Thymus (tissue), 11 donors: ENCODE results near the gene TNPO1. TPM values are rescaled to one million over a fixed set of nuclear protein-coding genes. Genes with fewer than 3 reads are reported as not detected.

Experiments
- DNase-seq, 9 donors: peaks; one replicate each; pipeline ENCODE4 v3.0.0-alpha.2; 2013; ENCODE audit warnings: low spot score in 9 of 9, low read depth in 6 of 9, missing footprints in 1 of 9
- H3K27ac ChIP-seq, 2 donors: one replicate each; pipeline ENCODE4 v1.5.1; 2013; ENCODE audit warnings: control low read depth in 1 of 2, low read depth in 1 of 2, low read length in 1 of 2, mild to moderate bottlenecking in 1 of 2, moderate library complexity in 1 of 2
- H3K27me3 ChIP-seq, 2 donors: one replicate each; pipeline ENCODE4 v1.5.1; 2013; ENCODE audit warnings: low read length in 1 of 2; ENCODE audit not compliant: control insufficient read depth in 2 of 2, insufficient read depth in 1 of 2
- H3K36me3 ChIP-seq, 2 donors: one replicate each; pipeline ENCODE4 v1.5.1; 2013; ENCODE audit warnings: low read length in 1 of 2, mild to moderate bottlenecking in 1 of 2, moderate library complexity in 1 of 2; ENCODE audit not compliant: control insufficient read depth in 2 of 2, insufficient read depth in 2 of 2
- H3K4me1 ChIP-seq, 2 donors: one replicate each; pipeline ENCODE4 v1.5.1; 2013; ENCODE audit warnings: low read length in 2 of 2; ENCODE audit not compliant: control insufficient read depth in 2 of 2, insufficient read depth in 2 of 2
- H3K4me3 ChIP-seq, 2 donors: one replicate each; pipeline ENCODE4 v1.5.1; 2013; ENCODE audit warnings: low read length in 2 of 2, control low read depth in 1 of 2, mild to moderate bottlenecking in 1 of 2
- H3K9me3 ChIP-seq, 2 donors: one replicate each; pipeline ENCODE4 v1.5.1; 2013; ENCODE audit warnings: low read length in 1 of 2, mild to moderate bottlenecking in 1 of 2; ENCODE audit not compliant: control insufficient read depth in 2 of 2, insufficient read depth in 1 of 2
- WGBS: extraction: QIAGEN DNeasy Blood & Tissue Kit; methylation state at CpG from one replicate; pipeline ENCODE4 v1.1.7; 2013; 5-methylcytosine and 5-hydroxymethylcytosine counted together
- polyA plus RNA-seq: library from polyadenylated mRNA; stranded (reverse); fragments of 200-250 nt; gene quantifications from one replicate; pipeline ENCODE4 v1.2.3, GENCODE V29; 2013
- total RNA-seq: library from RNA; stranded (reverse); fragments of 120-200 nt; gene quantifications from one replicate; pipeline ENCODE4 v1.2.4, GENCODE V29; 2013
- donor health status: healthy.

The TNPO1 gene
- total and polyA plus RNA-seq, 2 donors, result 14.6 to 78.5 TPM

DNA sequence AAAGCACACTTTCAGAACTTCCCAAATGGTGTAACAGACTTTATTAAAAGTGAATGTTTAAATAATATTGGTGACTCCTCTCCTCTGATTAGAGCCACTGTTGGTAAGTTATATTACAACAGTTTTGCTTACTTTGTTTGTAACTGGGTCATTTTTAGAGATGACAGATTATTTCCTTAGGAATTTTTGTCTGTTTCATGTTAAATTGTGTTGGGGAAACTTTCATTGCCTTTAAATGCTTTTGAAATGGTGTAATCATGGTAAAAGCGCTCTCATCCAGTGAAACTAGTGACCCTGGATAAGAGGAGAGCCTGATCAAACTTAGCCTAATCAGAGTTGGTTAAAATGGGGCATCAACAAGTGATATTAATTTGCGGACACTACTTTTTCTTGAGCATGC is 39.4 kb downstream of the TNPO1 start:
- Histone ChIP-seq H3K27me3 (no peaks in the 10 kb centered on the region), H3K36me3 (peaks cover 22 to 60% of the 10 kb centered on the region in 2 donors), H3K27ac (no peak overlapping the region), H3K4me3 (no peak overlapping the region), H3K4me1 (peaks cover 2 to 4% of the 10 kb centered on the region in 2 donors), H3K9me3 (no peaks in the 10 kb centered on the region)
- DNase-seq, result no peak
- 99% methylated on average over 2 of the region's 2 CpGs for WGBS

DNA sequence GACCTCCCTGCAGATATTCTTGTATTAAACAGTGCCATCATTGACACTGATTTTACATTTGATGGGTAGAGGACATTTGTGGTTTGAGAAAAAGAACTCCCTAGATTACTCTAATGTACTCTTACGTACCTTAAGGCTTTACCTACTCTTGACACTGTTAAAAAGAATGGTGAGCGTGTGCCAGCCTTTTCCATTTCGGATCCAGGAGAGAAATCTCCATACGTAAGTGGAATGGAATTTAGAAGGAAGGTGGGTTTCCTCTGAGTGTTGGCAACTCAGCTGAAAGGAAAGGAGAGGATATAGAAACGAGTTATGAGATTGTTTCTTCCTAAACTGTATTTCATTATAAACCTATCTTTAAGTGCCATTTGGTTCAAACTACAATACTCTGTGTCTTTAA is 40.9 kb downstream of the TNPO1 start:
- peaks cover 29 to 64% of the 10 kb centered on the region in 2 donors for H3K36me3 ChIP-seq
- no peaks in the 10 kb centered on the region for H3K27me3 ChIP-seq
- H3K9me3 ChIP-seq, result no peaks in the 10 kb centered on the region
- WGBS, result 97% methylated on average over 5 of the region's 5 CpGs
- no peak overlapping the region for H3K4me3 ChIP-seq
- H3K27ac ChIP-seq, result no peak overlapping the region
- DNase-seq, result no peak
- peaks cover 0 to 2% of the 10 kb centered on the region in 2 donors for H3K4me1 ChIP-seq

DNA sequence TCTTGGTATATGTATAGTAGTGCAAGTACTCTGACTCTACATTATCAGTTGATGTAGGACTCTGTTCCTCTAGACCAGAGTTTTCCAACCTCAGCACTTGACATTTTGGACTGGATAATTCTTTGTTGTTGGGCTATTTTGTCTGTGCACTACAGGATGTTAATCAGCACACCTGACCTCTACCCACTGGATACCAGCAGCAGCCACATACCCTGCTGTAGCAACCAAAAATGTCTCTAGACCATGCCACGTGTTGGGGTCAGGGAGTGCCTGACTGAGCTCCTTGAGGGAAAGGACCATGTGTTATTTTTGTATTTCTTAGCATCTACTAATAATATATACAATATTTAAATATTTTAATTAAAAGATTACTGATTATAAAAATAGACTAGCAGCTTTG is 42.7 kb downstream of the TNPO1 start:
- WGBS, result 92% methylated on average over 1 of the region's 1 CpG
- peaks cover 30 to 68% of the 10 kb centered on the region in 2 donors for H3K36me3 ChIP-seq
- no peaks in the 10 kb centered on the region for H3K27me3 ChIP-seq
- no peaks in the 10 kb centered on the region for H3K9me3 ChIP-seq
- no peak overlapping the region for H3K4me3 ChIP-seq
- no peak for DNase-seq
- no peak overlapping the region for H3K27ac ChIP-seq
- peaks cover 0 to 2% of the 10 kb centered on the region in 2 donors for H3K4me1 ChIP-seq

DNA sequence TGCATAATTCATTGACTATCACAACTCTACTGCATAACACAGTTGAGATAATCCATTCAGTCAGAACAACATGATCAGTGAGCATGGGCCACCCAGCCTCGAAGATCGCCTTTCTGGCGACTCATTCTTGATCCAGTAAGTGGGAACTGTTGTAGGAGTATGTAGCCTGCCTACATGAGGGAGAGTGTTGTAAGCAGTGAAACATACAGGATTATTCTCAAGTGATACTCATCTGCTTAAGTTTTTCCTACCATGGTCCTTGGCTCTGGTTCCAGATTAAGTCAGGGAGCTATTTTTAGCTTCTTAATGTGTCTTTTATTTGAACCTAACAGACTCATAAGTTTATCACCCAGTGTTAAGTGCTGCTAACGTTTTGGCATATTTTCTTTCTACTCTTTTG is 44.0 kb downstream of the TNPO1 start:
- H3K4me3 ChIP-seq, result no peak overlapping the region
- H3K27me3 ChIP-seq, result no peaks in the 10 kb centered on the region
- DNase-seq, result no peak
- H3K36me3 ChIP-seq, result peaks cover 31 to 68% of the 10 kb centered on the region in 2 donors
- H3K27ac ChIP-seq, result no peak overlapping the region
- no peaks in the 10 kb centered on the region for H3K9me3 ChIP-seq
- peaks cover 0 to 2% of the 10 kb centered on the region in 2 donors for H3K4me1 ChIP-seq
- 97% methylated on average over 4 of the region's 4 CpGs for WGBS

DNA sequence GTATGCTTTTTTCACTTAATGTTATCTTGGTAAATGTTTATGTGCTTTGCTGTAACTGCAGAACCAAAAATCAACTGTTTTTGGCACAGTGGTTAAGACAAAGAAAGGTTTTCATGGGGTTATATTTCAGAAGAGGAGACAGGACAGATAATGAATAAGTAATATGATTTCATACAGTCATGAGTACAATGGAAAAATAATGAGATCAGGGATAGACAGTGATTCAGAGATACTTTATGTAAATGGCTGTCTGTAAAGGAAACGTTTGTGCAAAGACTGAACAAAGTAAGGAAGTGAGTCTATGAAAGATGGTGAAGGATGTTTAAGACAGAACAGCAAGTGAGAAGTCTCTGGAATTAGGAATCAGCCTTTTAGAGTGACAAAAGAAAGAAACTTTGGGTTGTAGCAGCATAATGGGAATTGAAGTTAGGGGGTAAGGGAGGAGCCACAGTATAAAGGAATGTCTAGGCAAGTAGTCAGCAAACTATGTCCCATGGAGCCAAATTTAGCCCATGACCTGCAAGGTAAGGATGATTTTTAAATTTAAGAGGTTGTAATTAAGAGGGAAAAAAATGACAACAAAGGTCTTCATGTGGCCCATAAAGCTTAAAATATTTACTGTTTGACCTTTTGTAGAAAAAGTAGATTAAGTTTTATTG is 55.0 kb downstream of the TNPO1 start:
- Histone ChIP-seq H3K4me3 (no peak overlapping the region), H3K4me1 (no peaks in the 10 kb centered on the region), H3K27me3 (no peaks in the 10 kb centered on the region), H3K36me3 (peaks cover 15 to 73% of the 10 kb centered on the region in 2 donors), H3K9me3 (no peaks in the 10 kb centered on the region), H3K27ac (no peak overlapping the region)
- WGBS, result 79% methylated on average over 1 of the region's 1 CpG
- DNase-seq, result no peak

DNA sequence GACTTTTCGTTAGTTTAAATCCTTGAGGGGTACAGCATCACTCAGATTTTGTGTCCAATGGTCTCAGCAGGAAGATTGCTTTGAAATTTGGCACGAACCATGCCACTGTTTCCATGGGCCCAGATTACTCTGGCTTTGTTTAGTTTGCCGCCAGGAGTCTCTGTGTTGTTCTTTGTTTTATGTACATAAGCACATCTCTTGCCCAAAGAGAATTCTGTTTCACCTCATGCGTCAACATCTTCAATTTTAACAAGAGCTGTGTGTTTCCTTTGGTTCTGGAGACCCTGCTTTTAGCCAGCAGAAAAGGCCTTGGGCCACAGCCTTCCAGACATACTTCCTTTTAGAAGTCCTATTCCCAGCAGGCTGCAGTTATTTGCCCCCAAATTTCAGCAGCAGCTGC is 62.4 kb downstream of the TNPO1 start:
- Histone ChIP-seq H3K36me3 (peaks cover 32 to 77% of the 10 kb centered on the region in 2 donors), H3K27ac (no peak overlapping the region), H3K4me1 (no peaks in the 10 kb centered on the region), H3K4me3 (no peak overlapping the region), H3K27me3 (no peaks in the 10 kb centered on the region), H3K9me3 (no peaks in the 10 kb centered on the region)
- WGBS, result 99% methylated on average over 4 of the region's 4 CpGs
- DNase-seq, result no peak

DNA sequence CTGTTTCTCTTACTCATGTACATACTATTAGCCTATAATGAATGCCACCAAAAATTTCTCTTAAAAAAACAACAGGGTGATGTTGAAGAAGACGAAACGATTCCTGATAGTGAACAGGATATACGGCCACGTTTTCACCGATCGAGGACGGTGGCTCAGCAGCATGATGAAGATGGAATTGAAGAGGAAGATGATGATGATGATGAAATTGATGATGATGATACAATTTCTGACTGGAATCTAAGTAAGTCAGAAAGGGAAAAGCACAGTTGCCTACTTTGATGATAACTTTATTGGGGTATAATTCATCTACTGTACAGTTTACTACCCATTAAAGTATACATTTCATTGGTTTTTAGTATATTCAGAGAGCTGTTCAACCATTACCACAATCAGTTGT is 66.5 kb downstream of the TNPO1 start:
- Histone ChIP-seq H3K27ac (no peak overlapping the region), H3K4me3 (no peak overlapping the region), H3K27me3 (no peaks in the 10 kb centered on the region), H3K9me3 (no peaks in the 10 kb centered on the region), H3K36me3 (peaks cover 39 to 88% of the 10 kb centered on the region in 2 donors), H3K4me1 (no peaks in the 10 kb centered on the region)
- no peak for DNase-seq
- 98% methylated on average over 7 of the region's 7 CpGs for WGBS

DNA sequence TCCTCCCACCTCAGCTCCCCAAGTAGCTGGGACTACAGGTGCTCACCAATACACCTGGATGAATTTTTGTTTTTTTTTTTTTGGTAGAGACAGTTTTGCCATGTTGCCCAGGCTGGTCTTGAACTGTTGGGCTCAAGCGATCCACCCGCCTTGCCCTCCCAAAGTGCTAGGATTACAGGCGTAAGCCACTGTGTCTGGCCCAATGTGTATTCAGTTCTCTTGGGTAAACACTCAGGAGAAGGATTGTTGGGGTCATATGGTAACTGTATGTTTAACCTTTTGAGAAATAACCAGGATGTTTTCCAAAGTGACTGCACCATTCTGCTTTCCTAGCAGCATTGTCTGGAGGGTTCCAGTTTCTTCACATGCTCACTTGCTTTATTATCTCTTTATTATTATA is 67.4 kb downstream of the TNPO1 start:
- Histone ChIP-seq H3K27ac (no peak overlapping the region), H3K4me1 (no peaks in the 10 kb centered on the region), H3K36me3 (peaks cover 41 to 91% of the 10 kb centered on the region in 2 donors), H3K27me3 (no peaks in the 10 kb centered on the region), H3K4me3 (no peak overlapping the region), H3K9me3 (no peaks in the 10 kb centered on the region)
- WGBS, result over 99% methylated on average over 3 of the region's 3 CpGs
- DNase-seq, result no peak

DNA sequence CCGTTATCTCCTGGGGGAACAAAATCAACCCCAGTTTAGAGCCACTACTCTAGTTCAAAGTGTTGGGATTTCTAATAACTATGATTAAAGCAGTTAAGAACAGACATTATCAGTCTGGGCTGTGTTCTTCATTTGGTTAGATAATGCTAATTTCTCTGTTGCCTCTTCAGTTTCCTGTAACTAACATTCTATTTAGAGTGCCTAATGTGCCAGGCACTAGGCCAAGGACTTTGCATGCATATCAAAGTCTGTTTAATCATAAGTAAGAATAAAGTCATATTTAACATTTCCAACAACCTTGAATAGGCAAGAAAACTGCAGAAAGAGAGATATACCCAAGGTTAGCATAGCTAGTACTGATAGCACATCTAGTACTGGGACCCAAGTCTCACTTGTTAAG is 68.4 kb downstream of the TNPO1 start:
- Histone ChIP-seq H3K9me3 (no peaks in the 10 kb centered on the region), H3K27ac (no peak overlapping the region), H3K36me3 (peaks cover 34 to 91% of the 10 kb centered on the region in 2 donors), H3K4me3 (no peak overlapping the region), H3K27me3 (no peaks in the 10 kb centered on the region), H3K4me1 (no peaks in the 10 kb centered on the region)
- 98% methylated on average over 1 of the region's 1 CpG for WGBS
- DNase-seq, result no peak
